ENCODE results near the gene RPS21. TPM values are rescaled to one million over a fixed set of nuclear protein-coding genes. Genes with fewer than 3 reads are reported as not detected.

RPS21 gene
- total and polyA plus RNA-seq, 2 of the 4 experiments (the other 2 are of a cell fraction) = 2,710 to 4,298 TPM

GRCh38 chr20:62407221-62407992, 20.5 kb downstream of the RPS21 start, which contains the start of gene CABLES2 (continued):
- TF ChIP-seq CHD1 (IDR thresholded peaks at IDR 0.05; ENCODE audit: low read depth, low read length) = no peak

- H3K27ac ChIP-seq (ENCODE audit: insufficient read depth, low read length) = no peak overlapping the region
- H4K20me1 ChIP-seq (ENCODE audit: insufficient read depth, low read length) = no peaks in the 10 kb centered on the region; the same call in 1 of the 2 replicates
- DNase-seq (no peak), ATAC-seq (ENCODE audit: low read depth) (no peak)
- no peaks in the 10 kb centered on the region for H3K9me3 ChIP-seq (ENCODE audit: control insufficient read depth, insufficient read depth, low read length)
- dilution Hi-C loops (cut with HindIII; ENCODE audit: low sequenced_read_pairs, unreplicated experiment) (no loop called here), in situ Hi-C loops (cut with MboI; ENCODE audit: low sequenced_read_pairs) (no loop called here), intact Hi-C loops (cut with micrococcal nuclease) (no loop called here)
- no peak overlapping the region for H2BK20ac ChIP-seq (ENCODE audit: low read depth, low read length)
- no peak overlapping the region for H2AK5ac ChIP-seq (ENCODE audit: low read depth, low read length)
- no peak overlapping the region for H2BK5ac ChIP-seq (ENCODE audit: low read depth, low read length, poor library complexity, severe bottlenecking)
- peaks cover 8% of the 10 kb centered on the region; the same call in 1 of the 2 replicates for H3K27me3 ChIP-seq (ENCODE audit: control insufficient read depth, insufficient read depth, low read length)
- H3K79me1 ChIP-seq (ENCODE audit: low read depth in 1 of 2, low read length in 2 of 2) = peaks cover 10 to 17% of the 10 kb centered on the region in 2 experiments; a peak in 1 of 4 replicates
- peaks cover 6% of the 10 kb centered on the region; the same call in 1 of the 2 replicates for H3K4me1 ChIP-seq (ENCODE audit: control insufficient read depth, insufficient read depth, low read length)
- H4K5ac ChIP-seq (ENCODE audit: low read depth, low read length) = no peak overlapping the region
- H3K18ac ChIP-seq (ENCODE audit: low read depth, low read length) = no peak overlapping the region
- no peak overlapping the region for H2AK9ac ChIP-seq (replicated peaks; ENCODE audit: low read depth, low read length, poor library complexity)
- no peak overlapping the region for H3K23ac ChIP-seq (ENCODE audit: low read depth, low read length)
- no peak overlapping the region for H3K9ac ChIP-seq (ENCODE audit: low read depth, low read length)
- no peak overlapping the region for H2AFZ ChIP-seq (replicated peaks; ENCODE audit: low read length, poor library complexity)
- H3K4ac ChIP-seq (ENCODE audit: low read depth, low read length) = no peak overlapping the region
- no TSS peak for BruUV-seq (replicated peaks)
- H3K4me2 ChIP-seq (ENCODE audit: low read depth, low read length) = no peak overlapping the region
- no peaks in the 10 kb centered on the region; the same call in 1 of the 2 replicates for H3K36me3 ChIP-seq (ENCODE audit: control insufficient read depth, insufficient read depth, low read length)
- H3K14ac ChIP-seq (replicated peaks; ENCODE audit: low read depth, low read length) = no peak overlapping the region
- CTCF ChIA-PET = no interaction called here
- POLR2A ChIA-PET (ENCODE audit: unreplicated experiment) = no interaction called here
- no peak overlapping the region for H4K8ac ChIP-seq (ENCODE audit: low read depth in 2 of 2, low read length in 2 of 2)
- WGBS, 2 experiments (ENCODE audit: extremely low coverage in 2 of 2, insufficient read length in 1 of 2) = 94% methylated on average over 3 of the region's 15 CpGs; no CpG with 5 or more reads in 1 of the 2 experiments
- no peak overlapping the region for H2BK15ac ChIP-seq (ENCODE audit: low read depth, low read length)
- H4K91ac ChIP-seq (ENCODE audit: insufficient read depth, low read depth, low read length) = no peak overlapping the region
- no peak overlapping the region for H3K4me3 ChIP-seq (ENCODE audit: insufficient read depth, low read depth, low read length)
- no peak overlapping the region for H3K56ac ChIP-seq (ENCODE audit: extremely low read depth, insufficient read depth, low read length)
- H2BK120ac ChIP-seq (ENCODE audit: low read depth, low read length) = no peak overlapping the region
- no peaks in the 10 kb centered on the region for H3K9me1 ChIP-seq (ENCODE audit: insufficient read depth, low read length)
- TF ChIP-seq POLR2A (IDR thresholded peaks at IDR 0.05; ENCODE audit: low read depth, low read length) (no peak), ELK1 (IDR thresholded peaks at IDR 0.05; ENCODE audit: borderline replicate concordance, low read depth, low read length) (no peak), CTCF (conservative IDR thresholded peaks at IDR 0.05; ENCODE audit: low read depth, low read length) (no peak), BHLHE40 (IDR thresholded peaks at IDR 0.05; ENCODE audit: low read depth, low read length) (no peak), NFE2L2 (IDR thresholded peaks at IDR 0.05; ENCODE audit: low read depth, low read length) (no peak), FOS (IDR thresholded peaks at IDR 0.05; ENCODE audit: low read depth, low read length) (no peak), MXI1 (IDR thresholded peaks at IDR 0.05; ENCODE audit: borderline replicate concordance, low read depth, low read length) (no peak), RFX5 (IDR thresholded peaks at IDR 0.05; ENCODE audit: low read depth, low read length) (no peak), MAZ (IDR thresholded peaks at IDR 0.05; ENCODE audit: borderline replicate concordance, low read depth, low read length) (no peak), CEBPB (IDR thresholded peaks at IDR 0.05; ENCODE audit: low read depth, low read length) (no peak), USF2 (IDR thresholded peaks at IDR 0.05; ENCODE audit: low read depth, low read length) (no peak), CHD1 (IDR thresholded peaks at IDR 0.05; ENCODE audit: low read depth, low read length) (no peak), SMC3 (IDR thresholded peaks at IDR 0.05; ENCODE audit: low read depth, low read length) (no peak)
These were observed 21.2 kb downstream of the RPS21 start for GRCh38 chr20:62408055-62408454.

All from IMR-90 (cell line).